Measurements from ENCODE around the gene ATP6V1B1. TPM values are rescaled to one million over a fixed set of nuclear protein-coding genes. Genes with fewer than 3 reads are reported as not detected.

ATP6V1B1 gene
- total RNA-seq, 1 donor from 2014 or later = 6.3 TPM

GRCh38 chr2:70946832-70947442, 11.2 kb downstream of the ATP6V1B1 start:
- Mint-ChIP-seq H3K27me3 (peaks cover 53% of the 10 kb centered on the region), H3K4me3 (no peak overlapping the region), H3K27ac (no peak overlapping the region), H3K36me3 (no peaks in the 10 kb centered on the region), H3K9me3 (no peaks in the 10 kb centered on the region), H3K4me1 (ENCODE audit: unreplicated experiment) (peaks cover 19% of the 10 kb centered on the region)
- TF ChIP-seq CTCF (conservative IDR thresholded peaks at IDR 0.05) = peak; percentile 89
- peak; percentile 67 for DNase-seq (ENCODE audit: extremely low spot score, unreplicated experiment)

GRCh38 chr2:70947556-70948184, 12.0 kb downstream of the ATP6V1B1 start:
- no peak for TF ChIP-seq CTCF (conservative IDR thresholded peaks at IDR 0.05)
- peak; percentile 49 for DNase-seq (ENCODE audit: extremely low spot score, unreplicated experiment)
- H3K27me3 Mint-ChIP-seq = peaks cover 56% of the 10 kb centered on the region
- H3K4me3 Mint-ChIP-seq = no peak overlapping the region
- H3K4me1 Mint-ChIP-seq (ENCODE audit: unreplicated experiment) = peaks cover 19% of the 10 kb centered on the region
- H3K36me3 Mint-ChIP-seq = no peaks in the 10 kb centered on the region
- H3K9me3 Mint-ChIP-seq = no peaks in the 10 kb centered on the region
- no peak overlapping the region for H3K27ac Mint-ChIP-seq

GRCh38 chr2:70948337-70949003, 12.8 kb downstream of the ATP6V1B1 start:
- H3K4me1 Mint-ChIP-seq (ENCODE audit: unreplicated experiment) = peaks cover 15% of the 10 kb centered on the region
- H3K27me3 Mint-ChIP-seq = peaks cover 63% of the 10 kb centered on the region
- DNase-seq (ENCODE audit: extremely low spot score, unreplicated experiment) = peak; percentile 81
- H3K27ac Mint-ChIP-seq = no peak overlapping the region
- H3K36me3 Mint-ChIP-seq = no peaks in the 10 kb centered on the region
- no peaks in the 10 kb centered on the region for H3K9me3 Mint-ChIP-seq
- peak; percentile 93 for TF ChIP-seq CTCF (conservative IDR thresholded peaks at IDR 0.05)
- peak overlapping the region; percentile 78 for H3K4me3 Mint-ChIP-seq

GRCh38 chr2:70949086-70949485, 13.4 kb downstream of the ATP6V1B1 start:
- Mint-ChIP-seq H3K4me3 (no peak overlapping the region), H3K4me1 (ENCODE audit: unreplicated experiment) (peaks cover 10% of the 10 kb centered on the region), H3K27me3 (peaks cover 65% of the 10 kb centered on the region), H3K27ac (no peak overlapping the region), H3K36me3 (no peaks in the 10 kb centered on the region), H3K9me3 (no peaks in the 10 kb centered on the region)
- TF ChIP-seq CTCF (conservative IDR thresholded peaks at IDR 0.05) = no peak
- DNase-seq (ENCODE audit: extremely low spot score, unreplicated experiment) = peak; percentile 2

GRCh38 chr2:70954886-70955285, 19.2 kb downstream of the ATP6V1B1 start:
- peaks cover 59% of the 10 kb centered on the region for H3K27me3 Mint-ChIP-seq
- TF ChIP-seq CTCF (conservative IDR thresholded peaks at IDR 0.05) = no peak
- no peak for DNase-seq (ENCODE audit: extremely low spot score, unreplicated experiment)

More at GRCh38 chr2:70954886-70955285, 19.2 kb downstream of the ATP6V1B1 start:
- Mint-ChIP-seq H3K27ac (no peak overlapping the region), H3K4me1 (ENCODE audit: unreplicated experiment) (no peaks in the 10 kb centered on the region), H3K36me3 (no peaks in the 10 kb centered on the region), H3K9me3 (no peaks in the 10 kb centered on the region), H3K4me3 (no peak overlapping the region)
